GM23248 (cell line): Measurements from ENCODE around the gene ROBO2.

ENCODE experiments used
- EZH2 ChIP-seq: fragments of 200-600 bp; sonication (generic); IDR thresholded peaks from 2 replicates; pipeline ENCODE4 v1.6.1; 2018; ENCODE audit warnings: antibody characterized with exemption, mild to moderate bottlenecking; ENCODE audit not compliant: insufficient read depth, poor library complexity, severe bottlenecking
- EZH2phosphoT487 ChIP-seq: fragments of 200-600 bp; sonication (generic); IDR thresholded peaks from 2 replicates; pipeline ENCODE4 v1.6.1; 2018; ENCODE audit warnings: antibody characterized with exemption, moderate library complexity, mild to moderate bottlenecking, low read depth; ENCODE audit not compliant: insufficient read depth

DNA sequence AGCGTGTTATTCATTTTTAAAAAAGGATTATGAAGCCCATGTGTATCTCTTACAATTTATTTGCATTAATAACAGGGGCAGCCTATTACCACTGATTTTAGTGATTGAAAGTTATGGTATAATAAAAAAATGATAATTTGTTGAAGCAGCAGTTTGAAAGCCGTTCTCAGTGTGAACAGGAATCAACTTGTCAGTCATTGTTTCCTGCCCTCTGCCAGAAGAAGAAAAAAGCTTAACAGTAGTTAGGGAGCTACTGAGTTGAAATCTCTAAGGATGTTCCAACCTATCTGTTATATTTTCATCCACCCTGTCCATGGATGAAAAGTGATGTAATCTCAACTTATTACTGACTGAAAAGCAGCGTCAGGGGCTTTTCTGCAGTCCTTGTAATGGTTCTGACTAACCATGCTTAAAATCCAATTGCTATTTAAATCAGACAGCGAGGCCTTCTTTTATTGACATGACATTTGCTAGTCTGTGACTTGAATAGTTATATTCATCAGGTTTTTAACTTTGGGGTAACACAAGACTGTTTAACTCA lies 486.7 kb downstream of the ROBO2 start:
- TF ChIP-seq EZH2: no peak
- TF ChIP-seq EZH2phosphoT487: no peak
